Urothelium cell line (cell line): ENCODE data around the gene CCDC88B.

ENCODE experiments used
- DNase-seq: peaks from one replicate; pipeline ENCODE4 v3.0.0; 2011; ENCODE audit warnings: low spot score, mixed read lengths
- FAIRE-seq: peaks from 2 replicates; lab custom pipeline; 2011; peaks lifted over from hg19 to GRCh38; lab: Jason Lieb, UNC

Gene CCDC88B

DNA sequence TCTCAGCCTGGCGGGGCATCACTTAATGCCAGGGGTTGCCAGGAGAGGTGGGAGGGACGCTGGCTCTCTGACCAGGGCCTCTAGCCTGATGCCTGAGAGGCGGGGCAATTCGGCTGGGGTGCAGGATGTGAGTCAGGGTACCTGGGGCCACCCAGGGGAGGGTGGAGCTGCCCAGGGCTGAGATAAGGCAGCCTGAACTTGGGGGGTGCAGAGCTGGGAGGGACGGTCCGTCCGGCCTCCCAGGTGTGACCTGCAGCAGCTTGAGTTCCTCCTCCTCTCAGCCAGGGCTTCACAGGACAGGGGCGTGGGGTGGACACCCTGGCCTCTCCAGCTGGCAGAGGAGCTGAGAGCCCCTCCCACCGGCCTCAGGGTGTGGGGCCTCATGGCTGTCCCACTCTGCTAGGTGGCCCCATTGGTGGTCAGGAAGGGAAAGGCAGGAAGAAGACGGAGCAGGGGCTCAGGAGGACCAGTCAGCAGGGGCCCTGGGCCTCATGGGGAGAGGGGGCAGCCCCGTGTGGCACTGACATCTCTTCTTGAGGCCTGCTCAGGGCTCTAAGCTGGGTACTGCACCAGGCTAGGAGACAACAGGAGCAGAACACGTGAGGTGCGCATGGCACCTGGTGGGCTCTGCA lies 18.0 kb downstream of the CCDC88B start:
- peak; percentile 73 for DNase-seq
- no peak for FAIRE-seq

DNA sequence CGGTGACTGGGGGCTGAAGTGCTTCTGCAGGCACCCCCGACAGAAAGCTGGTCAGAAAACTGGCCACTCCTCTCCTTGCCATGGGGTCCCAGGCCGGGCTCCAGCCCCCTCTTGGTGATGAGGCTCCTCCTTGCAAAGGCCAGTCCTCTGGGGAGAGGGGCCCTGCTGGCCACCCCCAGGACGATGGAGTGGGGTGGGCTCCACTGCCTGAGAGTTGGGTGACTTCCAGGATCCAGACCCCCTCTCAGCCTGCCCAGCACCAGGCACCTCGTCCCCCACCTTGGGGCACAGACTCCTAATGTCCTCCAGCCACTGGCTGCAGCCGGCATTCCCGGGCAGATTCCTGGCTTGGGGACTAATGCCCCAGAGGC lies 18.5 kb downstream of the CCDC88B start:
- DNase-seq (no peak), FAIRE-seq (no peak)

GRCh38 chr11:64358907-64359711 lies 19.1 kb downstream of the CCDC88B start, which contains the start of gene RPS6KA4:
Gene RPS6KA4 (plus strand): TSS chr11:64359162. CDS start chr11:64359236, 74 bp downstream.
- FAIRE-seq, result no peak
- peak; percentile 92 for DNase-seq

GRCh38 chr11:64359712-64360445 lies 19.9 kb downstream of the CCDC88B start:
- no peak for DNase-seq
- FAIRE-seq, result no peak

DNA sequence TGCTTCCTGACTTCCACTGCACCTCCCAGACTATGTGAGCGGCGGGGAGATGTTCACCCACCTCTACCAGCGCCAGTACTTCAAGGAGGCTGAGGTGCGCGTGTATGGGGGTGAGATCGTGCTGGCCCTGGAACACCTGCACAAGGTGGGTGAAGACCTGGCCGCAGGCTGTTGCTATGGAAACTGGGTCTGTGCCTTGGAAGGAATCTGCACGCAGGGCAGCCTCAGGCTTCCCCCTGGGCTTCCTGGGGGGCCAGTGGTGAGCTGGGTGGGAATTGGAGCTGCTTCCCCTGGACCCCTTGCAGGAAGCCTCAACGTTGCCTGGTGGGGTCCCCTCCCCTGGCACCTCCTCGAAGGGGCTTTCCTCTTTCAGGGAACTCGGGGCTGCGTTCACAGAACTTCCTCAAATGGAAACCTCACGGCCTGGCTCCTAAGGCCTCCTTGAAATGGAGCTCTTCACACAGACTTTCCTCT lies 20.5 kb downstream of the CCDC88B start:
- FAIRE-seq (no peak), DNase-seq (no peak)

DNA sequence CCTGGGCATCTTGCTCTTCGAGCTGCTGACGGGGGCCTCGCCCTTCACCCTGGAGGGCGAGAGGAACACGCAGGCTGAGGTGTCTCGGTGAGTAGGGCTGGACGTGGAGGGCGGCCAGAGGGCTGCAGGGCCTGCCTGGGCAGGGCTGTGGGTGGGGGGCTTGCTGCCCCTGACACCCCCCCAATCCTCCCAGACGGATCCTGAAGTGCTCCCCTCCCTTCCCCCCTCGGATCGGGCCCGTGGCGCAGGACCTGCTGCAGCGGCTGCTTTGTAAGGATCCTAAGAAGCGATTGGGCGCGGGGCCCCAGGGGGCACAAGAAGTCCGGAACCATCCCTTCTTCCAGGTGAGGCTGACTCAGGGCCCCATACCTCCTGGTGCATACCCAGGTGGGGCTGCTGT lies 21.7 kb downstream of the CCDC88B start:
- no peak for FAIRE-seq

GRCh38 chr11:64362339-64362738 lies 22.3 kb downstream of the CCDC88B start:
- DNase-seq (no peak), FAIRE-seq (no peak)

More for the DNA sequence above, 21.7 kb downstream of the CCDC88B start:
- no peak for DNase-seq

GRCh38 chr11:64364435-64364834 lies 24.4 kb downstream of the CCDC88B start:
- no peak for DNase-seq
- no peak for FAIRE-seq

DNA sequence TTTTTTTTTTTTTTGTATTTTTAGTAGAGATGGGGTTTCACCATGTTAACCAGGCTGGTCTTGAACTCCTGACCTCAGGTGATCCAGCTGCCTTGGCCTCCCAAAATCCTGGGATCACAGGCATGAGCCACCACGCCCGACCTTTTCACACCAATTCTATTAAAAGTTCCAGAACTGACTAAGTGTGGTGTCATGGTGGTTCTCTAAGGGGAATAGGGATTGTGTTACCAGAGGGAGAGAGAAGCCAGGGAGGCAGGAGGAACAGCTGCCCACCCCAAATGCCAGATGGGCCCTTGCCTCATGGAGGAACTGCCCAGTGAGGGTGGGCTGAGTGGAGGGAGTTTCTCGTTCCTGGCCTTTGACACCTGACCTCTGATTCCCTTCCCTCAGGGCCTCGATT lies 24.9 kb downstream of the CCDC88B start:
- FAIRE-seq, result no peak

DNA sequence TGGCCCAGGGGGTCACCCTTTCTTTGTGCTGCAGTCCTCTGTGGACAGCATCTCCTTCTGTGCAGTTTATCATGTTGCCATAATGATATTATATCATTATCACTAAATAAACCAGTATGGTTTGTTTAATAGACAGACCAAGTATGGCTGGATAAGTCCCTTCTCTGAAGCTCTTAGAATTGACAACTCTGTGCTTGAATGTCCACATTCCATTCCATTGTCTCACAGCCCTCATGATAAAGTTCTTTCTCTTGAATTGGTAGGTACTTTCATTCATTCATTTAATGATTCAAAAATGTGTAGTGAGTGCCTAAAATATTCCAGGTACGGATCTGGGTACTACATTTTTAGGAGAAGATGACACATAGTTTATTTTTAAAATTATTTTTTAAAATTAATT lies 26.7 kb downstream of the CCDC88B start:
- no peak for FAIRE-seq
- no peak for DNase-seq

More for the DNA sequence above, 24.9 kb downstream of the CCDC88B start:
- DNase-seq, result no peak

GRCh38 chr11:64367931-64368672 lies 28.1 kb downstream of the CCDC88B start:
- FAIRE-seq, result no peak

DNA sequence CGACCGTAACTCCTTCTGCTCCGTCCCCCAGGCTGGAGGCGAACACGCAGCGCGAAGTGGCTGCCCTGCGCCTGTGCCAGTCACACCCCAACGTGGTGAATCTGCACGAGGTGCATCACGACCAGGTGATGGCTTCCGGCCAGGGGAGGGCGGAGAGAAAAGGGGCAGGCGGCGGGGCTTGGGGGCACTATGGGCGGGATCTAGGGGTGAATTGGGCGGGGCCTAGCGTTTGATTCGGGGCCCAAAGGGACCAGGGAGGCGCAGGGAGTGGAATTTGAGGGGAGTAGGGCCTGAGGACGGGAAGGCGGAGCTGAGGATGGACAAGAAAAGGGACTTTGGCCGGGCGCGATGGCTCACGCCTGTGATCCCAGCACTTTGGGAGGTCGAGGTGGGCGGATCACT lies 28.7 kb downstream of the CCDC88B start:
- DNase-seq (no peak), FAIRE-seq (no peak)

More at GRCh38 chr11:64367931-64368672, 28.1 kb downstream of the CCDC88B start:
- no peak for DNase-seq

DNA sequence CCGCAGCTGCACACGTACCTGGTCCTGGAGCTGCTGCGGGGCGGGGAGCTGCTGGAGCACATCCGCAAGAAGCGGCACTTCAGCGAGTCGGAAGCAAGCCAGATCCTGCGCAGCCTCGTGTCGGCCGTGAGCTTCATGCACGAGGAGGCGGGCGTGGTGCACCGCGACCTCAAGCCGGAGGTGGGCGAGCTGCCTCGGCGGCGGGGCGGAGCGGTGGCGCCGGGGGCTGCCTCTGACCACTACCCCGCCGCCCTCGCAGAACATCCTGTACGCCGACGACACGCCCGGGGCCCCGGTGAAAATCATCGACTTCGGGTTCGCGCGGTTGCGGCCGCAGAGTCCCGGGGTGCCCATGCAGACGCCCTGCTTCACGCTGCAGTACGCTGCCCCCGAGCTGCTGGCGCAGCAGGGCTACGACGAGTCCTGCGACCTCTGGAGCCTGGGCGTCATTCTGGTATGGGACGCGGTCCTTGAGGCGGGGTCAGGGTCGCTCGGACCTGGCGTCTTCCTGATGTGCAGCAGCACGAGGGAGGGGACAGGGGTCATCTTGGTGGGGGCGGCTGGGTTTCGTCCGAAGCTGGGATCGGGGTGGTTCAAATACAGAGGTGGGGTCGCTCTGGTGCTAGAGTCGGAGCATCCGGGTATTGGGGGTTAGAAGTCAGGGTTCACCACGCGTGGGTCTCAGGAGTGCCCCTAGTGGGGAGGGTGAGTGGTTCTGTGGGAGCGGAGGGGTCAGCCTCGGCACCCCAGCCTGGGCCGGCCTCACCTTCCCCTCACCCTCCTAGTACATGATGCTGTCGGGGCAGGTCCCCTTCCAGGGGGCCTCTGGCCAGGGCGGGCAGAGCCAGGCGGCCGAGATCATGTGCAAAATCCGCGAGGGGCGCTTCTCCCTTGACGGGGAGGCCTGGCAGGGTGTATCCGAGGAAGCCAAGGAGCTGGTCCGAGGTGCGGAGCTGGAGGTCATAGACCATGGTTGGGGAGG lies 29.7 kb downstream of the CCDC88B start:
- DNase-seq, result no peak
- FAIRE-seq, result no peak

- FAIRE-seq (no peak), DNase-seq (no peak)
Measured at GRCh38 chr11:64371201-64371600, 31.2 kb downstream of the CCDC88B start.

DNA sequence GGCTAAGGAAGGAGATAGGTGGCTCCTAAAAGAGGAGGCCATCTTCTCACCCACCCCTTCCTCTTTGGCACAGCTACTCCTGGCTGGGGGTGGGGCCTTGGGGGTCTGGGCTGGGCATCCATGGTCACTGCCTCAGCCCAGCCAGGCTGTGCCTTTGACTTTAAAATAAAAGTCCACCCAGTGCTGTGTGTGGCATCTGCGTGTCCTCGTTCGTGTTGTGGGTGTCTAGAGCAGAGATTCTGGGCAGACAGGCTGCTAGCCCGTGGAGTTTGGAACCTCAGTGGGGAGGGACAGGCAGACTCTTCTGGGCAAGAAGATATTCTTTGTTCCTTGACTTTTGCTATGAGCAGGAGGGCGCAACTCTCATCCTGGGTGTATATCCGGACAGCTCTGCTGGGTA lies 32.0 kb downstream of the CCDC88B start:
- FAIRE-seq (no peak), DNase-seq (no peak)

DNA sequence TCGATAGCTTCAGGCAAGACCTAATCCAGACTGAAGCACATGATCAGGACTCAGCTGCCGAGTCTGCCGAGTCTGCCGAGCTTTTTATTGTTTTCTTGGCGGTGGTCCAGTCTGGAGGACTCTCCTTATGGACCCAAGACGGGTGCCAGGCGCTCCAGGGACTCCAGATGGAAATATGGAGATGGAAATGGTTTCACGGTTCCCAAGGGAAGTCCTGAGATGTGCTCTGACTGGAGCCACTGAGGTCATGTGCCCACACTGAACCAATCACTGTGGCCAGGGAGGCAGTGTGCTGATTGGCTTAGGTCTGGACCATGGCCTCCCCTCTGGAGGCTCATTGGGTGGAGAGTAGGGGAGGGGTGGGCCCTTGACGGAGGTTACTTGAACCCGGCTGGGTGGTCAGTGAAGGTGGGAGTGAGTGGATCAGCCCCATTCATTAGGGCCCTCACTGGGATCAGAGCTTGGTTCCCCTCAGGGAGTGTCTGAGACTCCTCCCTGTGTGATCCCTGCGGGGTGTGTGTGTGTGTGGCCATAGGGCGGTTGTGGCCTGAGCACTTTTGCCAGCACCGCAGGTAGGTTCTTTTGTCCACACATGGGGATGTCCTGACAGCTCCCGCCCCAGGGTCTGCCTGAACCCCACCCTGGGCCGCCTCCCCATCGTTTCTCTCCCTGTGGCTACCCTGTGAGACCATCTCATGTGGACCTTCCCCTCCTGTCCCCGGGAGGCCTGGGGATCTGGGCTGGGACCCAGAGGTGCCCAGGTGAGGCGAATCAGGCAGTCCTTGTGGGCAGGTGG lies 33.0 kb downstream of the CCDC88B start:
- DNase-seq (peak; percentile 64), FAIRE-seq (peak; percentile 65)

GRCh38 chr11:64373598-64373974 lies 33.6 kb downstream of the CCDC88B start:
- DNase-seq (no peak), FAIRE-seq (no peak)

DNA sequence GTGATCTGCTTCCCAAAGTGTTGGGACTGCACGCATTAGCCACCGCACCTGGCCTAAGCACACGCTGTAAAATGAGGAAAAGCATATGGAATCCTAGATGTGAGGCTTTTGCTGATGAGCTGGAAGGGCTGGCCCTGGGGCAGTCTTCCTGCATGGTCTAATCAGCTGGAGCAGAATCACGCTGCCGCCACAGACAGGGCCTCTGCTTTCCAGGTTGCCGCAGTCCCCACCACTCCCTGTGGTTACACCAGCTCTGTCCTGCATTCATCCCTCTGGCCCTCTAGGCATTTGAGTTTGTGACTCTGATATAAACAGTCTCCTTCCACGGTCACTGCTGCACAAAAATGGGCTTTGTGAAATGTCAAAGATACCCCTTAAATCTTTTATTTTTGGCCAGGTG lies 36.1 kb downstream of the CCDC88B start:
- FAIRE-seq (no peak), DNase-seq (no peak)
